Activated CD8-positive, alpha-beta memory T cell treated with anti-CD3 and anti-CD28 coated beads for 1 hour (primary cell): Measurements from ENCODE around the gene SSTR4.
"Not testable (repeated sequence)": the region's sequence is repeated elsewhere in the genome, so short reads cannot be mapped to it uniquely, and the experiment has no call there.

ENCODE experiments used
- DNase-seq, 2 donors: peaks; one replicate each; pipeline ENCODE4 v3.0.0-alpha.2; 2020; ENCODE audit warnings: low read depth in 1 of 2; ENCODE audit errors: extremely low read depth in 1 of 2

SSTR4 gene

GRCh38 chr20:23034721-23035671 lies at the start of gene SSTR4:
Gene SSTR4 (plus strand): TSS chr20:23035312. CDS start chr20:23035484, 172 bp downstream.
- no peak for DNase-seq

DNA sequence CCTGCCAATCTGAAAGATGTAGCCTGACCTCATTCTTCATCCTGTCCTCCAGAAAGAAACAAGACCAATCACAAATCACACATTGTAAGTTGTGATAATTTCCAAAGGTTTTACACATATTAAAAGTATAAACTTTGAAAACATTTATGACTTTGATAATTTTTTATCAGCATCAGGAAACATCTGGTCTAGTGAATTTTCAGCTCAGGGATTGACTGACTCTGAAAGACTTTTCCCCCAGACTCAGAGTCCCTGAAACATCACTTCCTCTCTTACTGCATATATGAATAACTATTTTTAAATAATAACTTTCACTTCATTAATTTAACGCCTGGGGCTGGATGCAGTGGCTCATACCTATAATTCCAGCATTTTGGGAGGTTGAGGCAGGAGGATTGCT lies 48.5 kb upstream of the SSTR4 start:
- DNase-seq: no peak

DNA sequence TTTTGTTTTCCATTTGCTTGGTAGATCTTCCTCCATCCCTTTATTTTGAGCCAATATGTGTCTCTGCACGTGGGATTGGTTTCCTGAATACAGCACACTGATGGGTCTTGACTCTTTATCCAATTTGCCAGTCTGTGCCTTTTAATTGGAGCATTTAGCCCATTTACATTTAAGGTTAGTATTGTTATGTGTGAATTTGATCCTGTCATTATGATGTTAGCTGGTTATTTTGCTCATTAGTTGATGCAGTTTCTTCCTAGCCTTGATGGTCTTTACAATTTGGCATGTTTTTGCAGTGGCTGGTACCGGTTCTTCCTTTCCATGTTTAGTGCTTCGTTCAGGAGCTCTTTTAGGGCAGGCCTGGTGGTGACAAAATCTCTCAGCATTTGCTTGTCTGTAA lies 43.7 kb upstream of the SSTR4 start:
- not testable (repeated sequence) for DNase-seq

- no peak for DNase-seq
Measured at GRCh38 chr20:22993823-22994222, 41.3 kb upstream of the SSTR4 start.

DNA sequence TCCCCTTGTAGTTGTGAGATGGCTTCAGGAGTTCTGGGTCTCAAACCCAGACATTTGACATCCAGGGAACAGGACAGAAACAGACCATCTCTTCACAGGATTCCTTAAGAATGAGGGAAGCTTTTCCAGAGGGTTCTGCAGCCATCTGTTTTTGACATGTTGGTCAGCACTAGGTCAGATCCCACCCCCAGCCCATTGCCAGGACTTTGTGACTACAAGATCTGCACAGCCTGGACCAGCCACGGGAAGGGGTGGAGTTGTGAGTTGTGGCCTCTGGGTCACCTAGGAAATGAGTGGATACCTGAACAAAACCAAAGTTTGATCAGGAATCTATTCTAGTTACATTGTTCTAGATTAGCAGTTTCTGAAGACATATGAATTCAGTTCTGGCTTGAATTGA lies 39.2 kb upstream of the SSTR4 start:
- no peak for DNase-seq

GRCh38 chr20:22998476-22998875 lies 36.6 kb upstream of the SSTR4 start:
- no peak for DNase-seq

DNA sequence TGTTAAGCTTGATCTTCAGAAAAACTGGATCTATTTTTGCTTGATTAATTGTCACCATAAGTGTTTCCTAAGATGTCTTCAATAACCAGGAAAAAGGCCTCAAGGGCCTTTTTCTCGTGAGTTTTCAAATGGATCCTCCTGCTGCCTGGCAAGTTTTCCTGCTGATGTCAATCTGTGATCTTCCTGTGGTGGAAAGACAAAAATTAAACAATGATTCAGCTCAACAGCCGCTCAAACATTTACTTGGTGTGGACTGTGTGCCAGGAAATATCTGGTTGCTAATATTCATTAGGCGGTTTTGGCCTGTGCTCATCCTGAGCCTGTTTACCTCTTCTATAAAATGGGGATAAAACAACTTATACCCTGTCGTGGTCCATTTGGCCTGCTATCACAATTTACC lies 35.4 kb upstream of the SSTR4 start:
- DNase-seq: no peak

DNA sequence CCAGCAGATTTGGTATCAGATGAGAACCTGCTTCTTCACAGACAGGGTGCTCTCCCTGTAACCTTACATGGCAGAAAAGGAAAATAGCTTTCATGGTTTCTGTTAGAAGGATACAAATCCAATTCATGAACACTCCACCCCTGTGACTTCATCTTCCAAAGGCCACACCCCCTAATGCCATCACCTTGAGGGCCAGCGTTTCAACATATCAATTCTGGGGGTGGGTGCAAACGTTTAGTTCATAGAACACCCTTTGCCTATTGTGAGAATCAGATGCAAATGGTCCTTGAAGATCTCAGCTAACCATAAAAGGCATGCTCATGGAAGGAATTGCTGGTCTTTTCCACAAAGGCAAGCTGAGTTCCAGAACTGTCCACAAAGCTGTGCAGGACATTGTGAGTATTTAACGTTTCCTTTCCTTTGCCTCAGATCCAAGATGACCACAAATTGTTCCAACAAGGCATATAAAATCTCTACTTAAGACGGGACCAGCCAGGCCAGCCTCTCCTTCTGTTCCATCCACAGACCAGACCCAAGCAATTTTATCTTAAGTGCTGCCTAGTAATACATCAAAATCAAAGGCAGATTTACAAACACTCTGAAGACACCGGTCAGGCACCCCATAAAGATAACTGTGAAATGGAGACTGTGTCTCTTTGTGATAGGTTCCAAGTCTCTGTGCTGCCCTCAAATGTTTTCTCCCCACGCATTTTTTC lies 34.7 kb upstream of the SSTR4 start:
- DNase-seq: no peak

GRCh38 chr20:23002276-23002675 lies 32.8 kb upstream of the SSTR4 start:
- DNase-seq: no peak

DNA sequence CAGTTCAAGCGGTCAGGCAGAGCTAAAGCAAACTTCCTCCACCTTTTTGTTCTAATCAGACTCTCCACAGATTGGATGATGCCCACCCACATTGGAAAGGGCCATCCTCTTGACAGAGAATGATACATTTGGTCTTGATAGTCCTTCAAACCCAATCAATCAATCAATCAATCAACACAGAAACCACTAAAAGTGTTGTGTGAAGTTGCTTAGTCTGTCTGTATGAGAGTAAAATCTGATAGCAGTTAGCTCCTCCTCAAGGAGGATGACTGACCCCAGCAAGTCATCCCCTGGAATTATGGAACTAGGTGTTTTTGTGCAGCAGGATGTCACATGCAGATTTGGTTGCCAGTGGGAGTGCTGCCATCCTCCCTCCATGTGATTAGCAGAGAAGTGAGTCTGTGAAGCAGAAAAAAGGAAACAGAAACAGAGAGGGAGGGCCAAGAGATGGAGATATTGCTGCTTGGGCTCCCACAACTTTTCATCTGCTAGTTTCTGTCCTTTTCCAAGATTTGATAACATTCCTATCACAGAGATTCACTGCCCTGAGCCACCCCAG lies 32.0 kb upstream of the SSTR4 start:
- no peak for DNase-seq

DNA sequence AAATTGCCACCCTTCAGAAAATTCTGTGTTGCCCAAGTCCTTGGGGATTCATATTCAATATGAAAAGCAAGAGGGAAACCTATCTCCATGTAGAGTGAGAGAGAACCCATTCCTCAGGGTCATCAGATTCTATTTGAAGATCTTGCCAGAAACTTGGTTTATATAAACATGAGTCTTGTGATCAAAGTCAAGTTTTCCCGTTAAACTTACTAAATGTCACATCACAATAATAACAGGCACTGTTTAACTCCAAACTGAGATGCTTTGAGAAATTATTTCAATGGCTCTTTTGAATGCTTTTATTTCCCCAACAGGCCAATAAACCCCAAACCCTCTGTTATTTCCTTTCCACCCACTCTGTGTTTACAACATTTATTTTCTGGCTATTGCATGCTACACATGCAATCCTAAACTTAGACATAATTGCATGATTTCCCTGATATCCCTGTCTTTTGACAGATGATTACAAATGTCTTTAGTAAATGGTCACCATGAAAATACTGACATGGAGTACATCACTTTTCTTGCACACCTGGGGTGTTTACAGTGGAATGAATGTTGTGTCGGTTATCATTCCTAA lies 31.1 kb upstream of the SSTR4 start:
- DNase-seq: no peak

DNA sequence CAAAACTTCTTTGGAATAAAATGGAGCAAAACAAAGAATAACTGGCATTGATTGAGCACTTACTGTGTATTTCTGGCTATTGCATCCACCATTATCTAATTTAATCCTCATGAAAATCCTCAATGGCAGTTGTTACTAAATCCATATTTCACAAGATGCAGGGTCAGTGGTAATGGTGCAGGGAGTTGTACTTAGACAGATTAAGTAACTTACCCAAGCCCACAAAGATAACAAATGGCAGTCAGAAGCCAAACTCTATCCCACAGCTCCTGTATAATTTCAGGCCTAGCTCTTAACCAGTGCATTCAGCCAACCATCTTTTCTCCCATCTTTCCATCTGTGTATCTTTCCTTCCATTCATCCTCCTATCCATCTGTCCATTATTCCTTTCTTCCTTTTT lies 29.3 kb upstream of the SSTR4 start:
- DNase-seq: no peak

GRCh38 chr20:23007462-23007861 lies 27.6 kb upstream of the SSTR4 start:
- no peak for DNase-seq

GRCh38 chr20:23007886-23008655 lies 27.0 kb upstream of the SSTR4 start:
- DNase-seq: no peak

DNA sequence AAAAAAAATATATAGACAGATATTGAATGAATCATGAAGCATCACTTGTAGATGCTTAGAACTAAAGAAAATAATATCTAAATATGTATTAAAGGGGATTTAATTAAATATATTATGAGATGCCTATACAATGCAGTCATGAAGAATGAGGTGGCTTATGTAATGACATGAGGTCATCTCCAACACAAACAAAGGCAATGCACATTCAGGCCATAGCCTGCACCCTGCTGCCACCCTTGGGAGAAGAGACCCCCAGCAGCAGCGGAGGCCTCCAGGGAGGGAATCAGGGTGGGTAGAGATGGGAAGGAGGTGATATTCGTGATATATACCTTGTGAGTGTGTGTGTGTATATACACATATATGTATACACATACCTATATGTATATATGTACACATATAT lies 26.4 kb upstream of the SSTR4 start:
- DNase-seq: no peak

DNA sequence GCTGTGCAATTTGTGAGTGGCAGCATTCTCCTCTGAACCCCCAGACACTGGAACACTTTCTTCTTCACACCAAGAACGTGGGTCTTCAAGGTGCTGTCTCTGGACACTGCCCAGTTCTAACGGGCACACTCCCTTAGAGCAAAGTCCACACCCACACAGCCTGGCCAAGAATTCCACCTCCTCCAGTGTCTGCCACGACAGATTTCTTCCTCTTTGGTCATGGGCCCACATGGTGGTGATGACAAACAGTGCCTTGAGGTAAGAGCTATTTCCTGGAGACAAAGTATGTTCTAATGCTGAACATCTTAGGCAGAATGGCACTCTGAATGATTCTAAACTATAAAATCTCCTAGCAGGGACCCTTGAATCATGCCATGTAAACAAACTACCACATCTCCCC lies 25.5 kb upstream of the SSTR4 start:
- DNase-seq: no peak

GRCh38 chr20:23010096-23010495 lies 25.0 kb upstream of the SSTR4 start:
- DNase-seq: no peak

- no peak for DNase-seq
Measured at GRCh38 chr20:23011008-23011721, 23.9 kb upstream of the SSTR4 start.

DNA sequence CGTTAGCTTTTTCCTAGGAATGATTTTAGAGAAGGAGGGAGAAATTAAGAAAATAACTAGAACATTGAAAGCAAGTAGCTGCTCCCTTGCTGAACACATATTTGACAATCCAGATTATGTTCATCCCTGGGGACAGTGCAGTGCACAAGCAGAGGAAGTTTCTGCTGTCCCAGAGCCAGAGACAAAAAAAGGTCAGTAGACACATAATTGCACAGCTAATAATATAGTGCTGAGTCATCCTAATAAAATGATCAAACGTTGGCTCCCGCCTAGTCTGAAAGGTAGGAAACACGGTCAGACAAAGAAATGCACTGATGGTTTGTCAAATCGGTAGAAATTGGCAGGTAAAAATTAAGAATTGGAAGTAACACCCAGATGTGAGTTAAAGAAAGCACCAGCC lies 21.7 kb upstream of the SSTR4 start:
- no peak for DNase-seq

DNA sequence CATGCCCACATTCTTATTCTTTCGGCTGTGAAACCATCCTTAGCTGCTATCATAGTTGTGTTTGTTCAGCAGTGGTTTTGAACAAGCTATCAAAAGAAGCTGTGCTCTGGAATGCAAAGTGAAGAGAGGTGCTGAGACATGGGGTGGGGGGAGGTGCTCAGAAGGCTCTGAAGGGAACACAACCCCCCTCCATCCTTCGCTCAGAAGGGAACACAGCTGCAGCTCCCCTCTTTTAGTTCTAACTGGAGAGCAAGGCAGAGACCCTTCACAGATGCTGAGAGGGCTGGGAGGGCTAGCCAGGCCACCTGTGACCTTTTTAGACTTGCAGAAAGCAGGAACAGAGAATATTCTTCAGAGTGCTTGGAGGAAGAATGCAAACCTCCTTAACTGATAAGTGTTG lies 17.6 kb upstream of the SSTR4 start:
- DNase-seq: no peak
